ENCODE measurements around the gene CXCL10.

The CXCL10 gene

DNA sequence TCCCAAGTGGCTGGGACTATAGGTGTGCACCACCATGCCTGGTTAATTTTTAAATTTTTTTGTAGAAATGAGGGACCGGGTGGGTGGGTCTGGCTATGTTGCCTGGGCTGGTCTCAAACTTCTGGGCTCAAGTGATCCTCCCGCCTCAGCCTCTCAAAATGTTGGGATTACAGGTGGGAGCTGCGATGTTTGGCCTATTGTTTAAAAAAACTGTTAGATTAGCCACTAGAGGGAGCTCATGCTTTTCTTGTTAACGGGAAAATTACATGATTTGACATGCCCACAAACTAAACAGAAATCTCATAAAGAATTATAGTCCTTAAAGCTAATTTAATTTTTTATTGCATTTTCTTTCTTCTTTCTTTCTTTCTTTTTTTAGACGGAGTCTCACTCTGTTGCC, 27.6 kb downstream of the CXCL10 start:
- peak in 3 of 56 donors; percentile 10 to 14 (median 13) for DNase-seq

DNA sequence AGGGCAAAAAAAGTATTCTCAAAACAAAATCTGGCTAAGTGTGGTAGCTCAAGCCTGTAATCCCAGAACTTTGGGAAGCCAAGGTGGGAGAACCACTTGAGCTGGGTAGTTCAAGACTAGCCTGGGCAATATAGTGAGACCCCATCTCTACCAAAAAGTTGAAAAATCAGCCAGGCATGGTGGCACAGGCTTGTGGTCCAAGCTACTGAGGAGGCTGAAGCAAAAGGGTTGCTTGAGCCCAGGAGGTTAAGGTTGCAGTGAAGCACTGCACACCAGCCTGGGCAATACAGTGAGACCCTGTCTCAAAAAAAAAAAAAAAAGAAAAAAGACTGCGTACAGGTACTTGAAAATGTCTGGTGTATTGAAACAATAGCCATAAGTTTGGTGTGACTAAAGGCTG, 30.8 kb downstream of the CXCL10 start:
- DNase-seq: no peak

- DNase-seq: no peak
Observed at GRCh38 chr4:75989846-75990528, 33.3 kb downstream of the CXCL10 start.

GRCh38 chr4:75985116-75985515, 38.2 kb downstream of the CXCL10 start:
- no peak for DNase-seq

- no peak for DNase-seq
Observed at GRCh38 chr4:75980576-75980975, 42.7 kb downstream of the CXCL10 start.

- no peak for DNase-seq
Observed at GRCh38 chr4:75976177-75976576, 47.1 kb downstream of the CXCL10 start.

DNA sequence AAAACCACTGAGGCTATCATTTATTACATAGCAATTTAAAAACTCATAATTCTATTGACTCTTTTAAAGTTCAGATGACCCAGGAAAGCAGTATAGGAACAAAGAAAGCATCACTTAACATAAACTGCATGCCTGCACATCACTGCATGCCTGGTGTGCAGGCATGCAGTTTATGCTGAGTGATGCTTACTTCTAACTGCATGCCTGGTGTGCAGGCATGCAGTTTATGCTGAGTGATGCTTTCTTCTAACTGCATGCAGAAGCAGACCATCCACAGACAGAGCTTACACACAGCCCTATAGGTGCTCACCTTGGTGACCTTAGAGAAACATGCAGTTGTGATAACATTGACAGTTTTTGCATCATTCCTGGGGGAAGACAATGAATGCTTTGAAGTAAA, 49.5 kb downstream of the CXCL10 start:
- DNase-seq: no peak

Data from nucleus accumbens (tissue), 56 donors.